ENCODE data around the gene GSC.
"Not testable (repeated sequence)": the region's sequence is repeated elsewhere in the genome, so short reads cannot be mapped to it uniquely, and the experiment has no call there.

Gene GSC

GRCh38 chr14:94769391-94770250 is at the start of gene GSC:
Gene GSC, minus strand, starts transcription at chr14:94770113. Its CDS starts 98 bp downstream, at chr14:94770015.
- DNase-seq, result no peak

- DNase-seq, result no peak
Measured at GRCh38 chr14:94819531-94819930, 49.6 kb upstream of the GSC start.

- no peak for DNase-seq
Measured at GRCh38 chr14:94816113-94816512, 46.2 kb upstream of the GSC start.

- DNase-seq, result no peak
Measured at GRCh38 chr14:94805680-94806288, 35.9 kb upstream of the GSC start.

GRCh38 chr14:94801225-94801624 is 31.3 kb upstream of the GSC start:
- no peak for DNase-seq

GRCh38 chr14:94800764-94801163 is 30.9 kb upstream of the GSC start:
- not testable (repeated sequence) for DNase-seq

GRCh38 chr14:94797887-94798286 is 28.0 kb upstream of the GSC start:
- no peak for DNase-seq

GRCh38 chr14:94796278-94796677 is 26.4 kb upstream of the GSC start:
- DNase-seq, result no peak

- DNase-seq, result no peak
Measured at GRCh38 chr14:94795372-94795771, 25.5 kb upstream of the GSC start.

- DNase-seq, result no peak
Measured at GRCh38 chr14:94793901-94794300, 24.0 kb upstream of the GSC start.

- no peak for DNase-seq
Measured at GRCh38 chr14:94787655-94788054, 17.7 kb upstream of the GSC start.

- DNase-seq, result no peak
Measured at GRCh38 chr14:94787092-94787491, 17.2 kb upstream of the GSC start.

GRCh38 chr14:94780536-94781399 is 10.9 kb upstream of the GSC start:
- no peak for DNase-seq

GRCh38 chr14:94779713-94780112 is 9.8 kb upstream of the GSC start:
- no peak for DNase-seq

- no peak for DNase-seq
Measured at GRCh38 chr14:94775871-94776210, 5.9 kb upstream of the GSC start.

GRCh38 chr14:94775091-94775870 is 5.4 kb upstream of the GSC start:
- no peak for DNase-seq

- no peak for DNase-seq
Measured at GRCh38 chr14:94774344-94775090, 4.6 kb upstream of the GSC start.

GRCh38 chr14:94773655-94774343 is 3.9 kb upstream of the GSC start:
- no peak for DNase-seq

- DNase-seq, result no peak
Measured at GRCh38 chr14:94773061-94773648, 3.2 kb upstream of the GSC start.

GRCh38 chr14:94772548-94772947 is 2.6 kb upstream of the GSC start:
- DNase-seq, result no peak

- no peak for DNase-seq
Measured at GRCh38 chr14:94771906-94772490, 2.1 kb upstream of the GSC start.
